K562 (cell line): Measurements from ENCODE around the gene CUEDC2. TPM values are rescaled to one million over a fixed set of nuclear protein-coding genes. Genes with fewer than 3 reads are reported as not detected.

Experiments
- ATF4 ChIP-seq: fragments of 450-650 bp; formaldehyde crosslinking; IDR thresholded peaks from 2 replicates; pipeline ENCODE4 v1.4.0; 2022; ENCODE audit warnings: mild to moderate bottlenecking, moderate library complexity
- FOXM1 ChIP-seq, 2 experiments: fragments of 450-650 bp in 1 of 2; sonication (generic) in 1 of 2; formaldehyde crosslinking in 1 of 2; IDR thresholded peaks; 2 replicates each; pipeline versions ENCODE4 v1.6.1 to v1.9.0; 2017 to 2022; ENCODE audit warnings: low read depth in 2 of 2, mild to moderate bottlenecking in 2 of 2, missing genetic modification reagents in 1 of 2, moderate library complexity in 1 of 2
- GMEB1 ChIP-seq: fragments of 250-450 bp; sonication (Bioruptor Pico); IDR thresholded peaks from 2 replicates; pipeline ENCODE4 v1.4.0; 2020; ENCODE audit warnings: mild to moderate bottlenecking
- HNRNPUL1 ChIP-seq: fragments of 200-400 bp; formaldehyde crosslinking; IDR thresholded peaks from 2 replicates; pipeline ENCODE4 v1.6.1; 2017; ENCODE audit warnings: low read length
- MAFG ChIP-seq: fragments of 450-650 bp; conservative IDR thresholded peaks from 2 replicates; pipeline ENCODE4 v1.6.1; 2016; ENCODE audit warnings: missing genetic modification characterization, missing compliant biosample characterization
- MNT ChIP-seq, 2 experiments: fragments of 450-650 bp; conservative IDR thresholded peaks; 2 replicates each; pipeline ENCODE4 v1.6.1; 2017; ENCODE audit warnings: mild to moderate bottlenecking in 2 of 2, moderate library complexity in 2 of 2
- NEUROD1 ChIP-seq: fragments of 150-350 bp; IDR thresholded peaks from 2 replicates; pipeline ENCODE4 v1.6.1; 2014; ENCODE audit warnings: borderline replicate concordance, low read length, low read depth; ENCODE audit not compliant: partially characterized antibody
- NFIX ChIP-seq: fragments of 250-450 bp; sonication (Bioruptor Pico); IDR thresholded peaks from 2 replicates; pipeline ENCODE4 v1.4.0; 2020; ENCODE audit warnings: low read depth, mild to moderate bottlenecking, moderate library complexity
- RBFOX2 ChIP-seq: fragments of 200-400 bp; formaldehyde crosslinking; IDR thresholded peaks from 2 replicates; pipeline ENCODE4 v1.6.1; 2017; ENCODE audit warnings: low read depth, mild to moderate bottlenecking, low read length, moderate library complexity
- TAF1 ChIP-seq: IDR thresholded peaks from 2 replicates; pipeline ENCODE4 v1.6.1; 2011; ENCODE audit warnings: mild to moderate bottlenecking, low read length, moderate library complexity; ENCODE audit not compliant: insufficient read depth, control insufficient read depth, severe bottlenecking; ENCODE audit errors: extremely low read depth
- TAF15 ChIP-seq: fragments of 200-400 bp; formaldehyde crosslinking; IDR thresholded peaks from 2 replicates; pipeline ENCODE4 v1.6.1; 2017; ENCODE audit warnings: mild to moderate bottlenecking, low read depth, low read length, moderate library complexity
- TEAD4 ChIP-seq, 2 experiments: sonication (generic) in 1 of 2; formaldehyde crosslinking in 1 of 2; IDR thresholded peaks; 2 replicates each; pipeline versions ENCODE4 v1.6.1 to v1.8.0; 2012 to 2022; ENCODE audit warnings: borderline replicate concordance in 1 of 2, inconsistent platforms in 1 of 2, low read length in 1 of 2, mild to moderate bottlenecking in 1 of 2, missing genetic modification reagents in 1 of 2
- WHSC1 ChIP-seq: IDR thresholded peaks from one replicate; pipeline ENCODE4 v1.6.1; 2012; ENCODE audit warnings: low read length, control low read depth, inconsistent platforms
- ZBTB2 ChIP-seq: fragments of 450-650 bp; IDR thresholded peaks from 2 replicates; pipeline ENCODE4 v1.6.1; 2016; ENCODE audit warnings: antibody characterized with exemption
- ZBTB7A ChIP-seq: IDR thresholded peaks from 2 replicates; pipeline ENCODE4 v1.6.1; 2011; ENCODE audit warnings: low read depth, mild to moderate bottlenecking, low read length, moderate library complexity, borderline replicate concordance; ENCODE audit not compliant: control insufficient read depth
- ZNF165 ChIP-seq: fragments of 250-450 bp; sonication (Bioruptor Pico); IDR thresholded peaks from 2 replicates; pipeline ENCODE4 v1.4.0; 2020; ENCODE audit warnings: borderline replicate concordance
- ZNF3 ChIP-seq: fragments of 250-450 bp; sonication (Bioruptor Pico); IDR thresholded peaks from 2 replicates; pipeline ENCODE4 v1.5.0; 2021; ENCODE audit warnings: mild to moderate bottlenecking, moderate library complexity
- ZNF584 ChIP-seq: fragments of 200-800 bp; sonication (Bioruptor generic); IDR thresholded peaks from 2 replicates; pipeline ENCODE4 v1.6.1; 2016; ENCODE audit warnings: low read depth, mild to moderate bottlenecking, missing genetic modification characterization, missing compliant biosample characterization
- polyA plus RNA-seq, 8 experiments: library from polyadenylated mRNA; depleted of rRNA in 4 of 8; stranded (reverse) in 5 of 8; unstranded in 3 of 8; fragments of >200 nt; fragmentation: Nextera tagmentation in 2 of 8; fragmentation: Illumina TruSeq in 1 of 8; extraction: Ambion mirVana in 2 of 8; extraction: Trizol in 1 of 8; gene quantifications; 2 replicates each; pipeline versions ENCODE4 v1.2.1 to v1.2.3, GENCODE V29; 2011 to 2014; ENCODE audit warnings: inconsistent platforms in 1 of 8, missing spikeins in 1 of 8
- total RNA-seq, 7 experiments: library from RNA; depleted of rRNA in 6 of 7; stranded (reverse); fragments of >200 nt in 6 of 7; fragmentation: Illumina TruSeq in 2 of 7; extraction: Trizol in 2 of 7; gene quantifications; 2 replicates each; pipeline versions ENCODE4 v1.2.1 to v1.2.3, GENCODE V29; 2011 to 2021; ENCODE audit warnings: low replicate concordance in 1 of 7

The CUEDC2 gene
- total and polyA plus RNA-seq, 9 of the 15 experiments (the other 6 are each of a cell fraction or from before 2014, with no cell fraction given), result 8.5 to 48.9 (median 27.4) TPM

- peak; percentile 67 to 73; a peak in 3 of 4 replicates for TF ChIP-seq MNT (conservative IDR thresholded peaks at IDR 0.05)
- TF ChIP-seq TAF1, result peak; percentile 20
- no peak for TF ChIP-seq ZNF3
- no peak for TF ChIP-seq ATF4 (CRISPR knock-in tag)
- no peak for TF ChIP-seq ZNF165 (CRISPR knock-in tag)
- TF ChIP-seq ZBTB7A, result peak; percentile 40; the same call in 1 of the 2 replicates
- TF ChIP-seq HNRNPUL1, result no peak
- peak; percentile 83 for TF ChIP-seq GMEB1
- no peak for TF ChIP-seq MAFG (tag)
- no peak for TF ChIP-seq FOXM1 (IDR thresholded peaks at IDR 0.05; ENCODE audit: low read depth)
- TF ChIP-seq FOXM1 (CRISPR knock-in tag; IDR thresholded peaks at IDR 0.05; ENCODE audit: low read depth), result no peak
- peak; percentile 37; the same call in 1 of the 2 replicates for TF ChIP-seq ZBTB2
- TF ChIP-seq TEAD4 (IDR thresholded peaks at IDR 0.05; ENCODE audit: low read length), result peak; percentile 13; the same call in 1 of the 2 replicates
- TF ChIP-seq TEAD4 (CRISPR knock-in tag; IDR thresholded peaks at IDR 0.05; ENCODE audit: borderline replicate concordance), result no peak
- no peak for TF ChIP-seq WHSC1
- no peak for TF ChIP-seq TAF15
- peak; percentile 82 for TF ChIP-seq RBFOX2
- no peak for TF ChIP-seq NFIX (CRISPR knock-in tag)
- no peak for TF ChIP-seq NEUROD1
- no peak for TF ChIP-seq ZNF584
Observed at GRCh38 chr10:102461187-102462054, 29.0 kb upstream of the CUEDC2 start (continued).
